DMS114 treated with DMSO at 0.1 percent for 48 hours (cell line): ENCODE measurements around the gene MRPL46.
"Not testable (repeated sequence)": the region's sequence is repeated elsewhere in the genome, so short reads cannot be mapped to it uniquely, and the experiment has no call there.

ENCODE experiments used
- DNase-seq: peaks from one replicate; lab custom pipeline; 2025; ENCODE audit not compliant: unreplicated experiment; lab: John Stamatoyannopoulos, UW

The MRPL46 gene

DNA sequence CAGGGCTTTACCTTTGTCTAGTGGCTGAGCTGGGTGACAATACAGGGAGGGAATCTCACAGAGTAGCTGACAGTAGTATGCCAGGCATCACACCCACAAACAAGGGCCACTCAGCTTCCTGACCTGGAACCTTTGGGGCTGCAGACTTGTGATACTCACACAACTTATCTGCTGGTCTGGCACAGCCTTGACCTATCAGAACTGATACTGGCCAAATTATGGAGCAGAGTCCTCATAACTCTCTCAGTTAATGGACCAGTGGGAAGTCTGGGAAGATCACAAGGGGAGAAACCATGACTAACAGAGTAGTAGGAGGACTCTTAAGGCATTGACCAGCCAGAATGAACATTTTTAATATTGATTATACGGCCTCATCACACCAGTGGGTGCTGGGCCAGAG lies 19.4 kb downstream of the MRPL46 start:
- DNase-seq: no peak

DNA sequence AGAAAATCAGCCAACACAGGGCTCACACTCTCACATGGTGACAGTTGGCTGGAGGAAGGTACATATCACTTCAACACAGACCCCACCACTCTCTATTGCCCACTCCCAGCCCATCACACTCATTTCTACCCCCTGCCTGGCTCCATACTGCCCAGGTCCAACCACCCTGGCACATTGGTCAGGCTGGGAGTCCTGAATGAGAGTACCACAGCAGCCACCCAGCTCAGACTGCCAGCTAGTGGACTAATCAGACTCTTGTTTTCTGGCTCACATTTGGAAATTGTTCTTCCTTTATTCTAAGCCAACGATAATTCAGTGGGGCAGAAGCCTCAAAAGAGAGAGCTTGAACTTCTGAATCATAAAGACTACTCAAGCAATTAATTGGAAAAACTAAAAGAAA lies 20.0 kb downstream of the MRPL46 start:
- DNase-seq: no peak

- no peak for DNase-seq
These were observed 26.0 kb downstream of the MRPL46 start for GRCh38 chr15:88441076-88441730.

DNA sequence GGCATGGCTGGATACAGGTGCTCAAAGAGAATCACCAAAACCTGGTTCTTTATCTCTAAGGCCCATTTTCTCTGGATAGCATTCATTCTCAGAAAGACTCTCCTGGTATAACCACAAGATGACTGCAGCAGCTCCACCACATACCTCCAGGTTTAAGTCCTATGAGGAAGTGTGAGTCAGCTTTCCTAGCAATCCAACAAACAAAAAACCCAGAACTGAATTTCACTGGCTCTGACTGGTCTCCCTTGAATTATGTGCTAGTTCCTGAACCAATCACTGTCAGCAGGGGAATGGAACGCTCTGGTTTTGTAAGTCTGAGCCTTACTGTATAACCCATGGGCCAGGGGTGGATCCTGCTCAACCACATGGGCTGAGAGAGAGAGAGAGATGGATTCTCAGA lies 27.2 kb downstream of the MRPL46 start:
- DNase-seq: no peak

- DNase-seq: no peak
These were observed 29.0 kb downstream of the MRPL46 start for GRCh38 chr15:88438181-88438580.

GRCh38 chr15:88434106-88434505 lies 33.1 kb downstream of the MRPL46 start:
- DNase-seq: not testable (repeated sequence)

GRCh38 chr15:88433046-88433685 lies 34.0 kb downstream of the MRPL46 start:
- no peak for DNase-seq

GRCh38 chr15:88431441-88431840 lies 35.7 kb downstream of the MRPL46 start:
- DNase-seq: no peak

DNA sequence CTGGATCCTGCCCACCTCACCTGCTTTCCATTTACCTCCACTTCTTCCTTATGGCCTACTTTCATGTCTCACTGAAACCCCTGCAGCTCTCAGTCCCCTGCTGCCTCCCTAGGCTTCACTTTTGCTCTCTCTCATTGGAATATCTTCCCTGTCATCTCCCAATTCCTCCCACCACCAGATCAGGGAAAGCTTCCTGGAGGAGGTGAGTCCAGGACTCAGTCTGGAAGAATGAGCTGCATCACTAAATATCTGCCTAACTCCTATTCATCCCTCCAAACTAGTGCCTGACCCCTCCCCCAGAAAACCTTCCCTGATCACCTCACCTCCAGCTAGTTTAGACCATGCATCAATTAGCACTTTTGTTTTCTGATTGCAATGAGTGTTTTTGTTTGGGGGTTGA lies 37.1 kb downstream of the MRPL46 start:
- no peak for DNase-seq

- DNase-seq: no peak
These were observed 38.2 kb downstream of the MRPL46 start for GRCh38 chr15:88428805-88429605.

DNA sequence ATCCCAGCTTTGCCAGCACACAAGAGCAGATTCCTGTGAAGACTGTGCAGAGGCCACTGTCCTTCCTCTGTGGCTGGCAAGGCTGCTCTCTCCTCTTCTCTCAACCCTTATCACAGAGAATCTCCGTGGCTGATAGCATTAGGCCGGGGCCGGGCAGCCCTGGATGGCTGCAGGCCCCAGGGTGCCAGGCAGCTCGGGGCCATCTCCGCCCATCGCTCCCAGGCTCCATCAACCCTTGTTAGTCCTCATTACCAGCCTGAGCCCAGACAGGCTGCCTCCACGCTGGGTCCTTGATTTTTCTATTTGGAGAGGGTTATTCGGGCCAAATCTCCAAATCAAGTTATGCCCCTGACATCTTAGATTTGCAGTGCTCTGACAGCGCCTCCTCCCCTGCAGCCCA lies 39.1 kb downstream of the MRPL46 start:
- no peak for DNase-seq

DNA sequence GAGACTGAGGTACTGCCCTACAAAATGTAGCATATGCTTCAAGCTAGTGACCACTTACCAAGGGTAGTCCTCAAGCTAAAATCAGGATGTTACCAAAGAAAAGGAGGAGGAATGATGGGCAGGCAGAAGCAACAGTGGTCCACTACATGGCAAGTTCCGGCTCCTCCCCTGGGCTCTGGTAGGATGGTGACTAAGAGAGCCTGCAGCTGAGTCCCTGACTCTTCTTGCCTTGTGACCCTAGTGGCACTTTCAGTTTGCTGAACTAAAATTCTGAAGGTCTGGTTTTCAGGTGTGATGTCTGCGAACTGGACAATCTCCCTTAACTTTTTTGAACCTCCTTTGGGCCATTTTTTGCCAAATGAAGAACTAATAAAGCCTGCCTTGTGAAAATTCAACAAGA lies 40.9 kb downstream of the MRPL46 start:
- DNase-seq: no peak

DNA sequence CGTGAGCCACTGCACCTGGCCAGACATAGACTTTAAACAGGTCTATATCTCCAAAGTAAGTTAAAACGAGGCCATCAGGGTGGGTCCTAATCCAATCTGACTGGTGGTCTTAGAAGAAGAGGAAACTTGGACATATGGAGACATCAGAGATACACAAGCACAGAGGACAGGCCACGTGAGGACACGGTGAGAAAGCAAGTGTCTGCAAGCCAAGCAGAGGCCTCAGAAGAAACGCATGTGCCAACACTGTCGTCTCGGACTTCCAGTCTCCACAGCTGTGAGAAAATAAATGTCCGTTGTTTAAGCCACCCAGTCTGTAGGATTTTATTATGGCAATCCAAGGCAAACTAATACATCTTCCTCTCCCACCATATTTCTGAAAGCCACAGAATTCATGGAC lies 43.9 kb downstream of the MRPL46 start:
- no peak for DNase-seq

GRCh38 chr15:88419830-88420229 lies 47.4 kb downstream of the MRPL46 start:
- no peak for DNase-seq
